ENCODE measurements around the gene BMP8A. TPM values are rescaled to one million over a fixed set of nuclear protein-coding genes. Genes with fewer than 3 reads are reported as not detected.

BMP8A gene
- total RNA-seq, 1 experiment from 2014 or later: 0.11 TPM

DNA sequence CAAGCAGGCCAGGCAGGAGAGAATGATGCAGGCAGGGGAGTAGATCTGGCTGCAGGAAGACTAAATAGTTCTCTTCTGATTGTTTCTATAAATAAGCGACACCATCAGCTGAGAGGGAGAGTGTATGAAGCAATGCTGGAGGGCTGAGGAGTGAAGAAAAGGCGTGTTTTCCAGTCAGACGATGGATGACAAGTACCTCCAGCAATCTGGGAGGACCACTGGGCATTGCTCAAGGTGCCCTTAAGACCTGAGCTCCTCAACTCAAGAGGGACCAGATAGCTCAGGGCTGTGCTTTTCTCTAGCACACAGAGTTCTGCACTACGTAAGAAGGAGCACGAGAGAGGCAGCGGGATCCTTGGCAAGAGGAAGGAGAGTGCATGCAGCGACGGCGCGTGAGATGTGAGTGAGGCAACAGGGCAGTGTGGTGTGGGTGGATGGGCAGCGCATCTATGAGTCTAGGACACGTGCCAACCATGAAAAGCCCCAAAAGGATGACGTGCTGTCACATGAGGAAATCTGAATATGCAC, 49.1 kb downstream of the BMP8A start:
- Histone ChIP-seq H3F3A (ENCODE audit: low read length, unreplicated experiment) (no peaks in the 10 kb centered on the region), H3K9me3 (ENCODE audit: low read length) (no peaks in the 10 kb centered on the region), H2AFZ (ENCODE audit: low read length) (no peak overlapping the region), H3K79me2 (ENCODE audit: low read length) (no peaks in the 10 kb centered on the region), H3K27ac (ENCODE audit: low read length) (no peak overlapping the region), H3K4me1 (ENCODE audit: insufficient read depth, low read length) (no peaks in the 10 kb centered on the region), H3K4me3 (ENCODE audit: low read length) (no peak overlapping the region), H3K36me3 (ENCODE audit: low read depth, low read length) (no peaks in the 10 kb centered on the region; the same call in 1 of the 2 replicates), H4K20me1 (ENCODE audit: low read length) (no peaks in the 10 kb centered on the region), H3K9ac (ENCODE audit: low read length) (no peak overlapping the region), H3K9me2 (replicated peaks; ENCODE audit: low read length) (no peaks in the 10 kb centered on the region), H3K27me3 (ENCODE audit: low read length) (no peaks in the 10 kb centered on the region), H3K4me2 (ENCODE audit: low read length) (no peak overlapping the region)
- no peak for ATAC-seq
- TF ChIP-seq EZH2phosphoT487 (IDR thresholded peaks at IDR 0.05; ENCODE audit: borderline replicate concordance, low read length) (no peak), CTCF (conservative IDR thresholded peaks at IDR 0.05; ENCODE audit: low read depth, low read length) (no peak), EZH2 (IDR thresholded peaks at IDR 0.05; ENCODE audit: low read length, unreplicated experiment) (no peak)
- intact Hi-C loops (cut with micrococcal nuclease): no loop called here
- ChIA-PET CTCF (no interaction called here), POLR2A (ENCODE audit: unreplicated experiment) (no interaction called here)
- BruUV-seq (replicated peaks): no TSS peak
- DNase-seq: no peak

DNA sequence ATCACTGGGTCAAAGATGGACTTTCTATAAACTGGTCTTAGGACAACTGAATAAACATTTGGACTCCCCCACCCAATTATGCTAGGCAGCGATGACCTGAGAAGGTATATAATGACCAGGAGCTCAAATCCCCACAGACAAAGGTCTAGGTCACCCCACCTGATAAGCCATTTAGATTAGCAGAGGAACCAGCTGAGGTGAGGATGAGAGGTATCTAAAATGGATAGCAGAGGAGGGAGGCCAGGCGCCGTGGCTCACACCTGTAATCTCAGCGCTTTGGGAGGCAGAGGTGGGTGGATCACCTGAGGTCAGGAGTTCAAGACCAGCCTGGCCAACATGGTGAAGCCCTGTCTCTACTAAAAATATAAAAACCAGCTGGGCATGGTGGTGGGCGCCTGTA, 51.5 kb downstream of the BMP8A start:
- no peak overlapping the region for H3K4me2 ChIP-seq (ENCODE audit: low read length)
- H3K9me2 ChIP-seq (replicated peaks; ENCODE audit: low read length): no peaks in the 10 kb centered on the region
- DNase-seq (no peak), ATAC-seq (no peak)
- H3K79me2 ChIP-seq (ENCODE audit: low read length): no peaks in the 10 kb centered on the region
- H4K20me1 ChIP-seq (ENCODE audit: low read length): no peaks in the 10 kb centered on the region
- no peaks in the 10 kb centered on the region for H3F3A ChIP-seq (ENCODE audit: low read length, unreplicated experiment)
- no peaks in the 10 kb centered on the region for H3K27me3 ChIP-seq (ENCODE audit: low read length)
- no peaks in the 10 kb centered on the region for H3K4me1 ChIP-seq (ENCODE audit: insufficient read depth, low read length)
- BruUV-seq (replicated peaks): no TSS peak
- intact Hi-C loops (cut with micrococcal nuclease): no loop called here
- H3K9ac ChIP-seq (ENCODE audit: low read length): no peak overlapping the region
- no peaks in the 10 kb centered on the region for H3K9me3 ChIP-seq (ENCODE audit: low read length)
- POLR2A ChIA-PET (ENCODE audit: unreplicated experiment): no interaction called here
- TF ChIP-seq EZH2 (IDR thresholded peaks at IDR 0.05; ENCODE audit: low read length, unreplicated experiment): no peak
- no peak for TF ChIP-seq CTCF (conservative IDR thresholded peaks at IDR 0.05; ENCODE audit: low read depth, low read length)
- no peak for TF ChIP-seq EZH2phosphoT487 (IDR thresholded peaks at IDR 0.05; ENCODE audit: borderline replicate concordance, low read length)
- no peak overlapping the region for H3K4me3 ChIP-seq (ENCODE audit: low read length)
- H3K27ac ChIP-seq (ENCODE audit: low read length): no peak overlapping the region
- no peaks in the 10 kb centered on the region; the same call in 1 of the 2 replicates for H3K36me3 ChIP-seq (ENCODE audit: low read depth, low read length)
- CTCF ChIA-PET: no interaction called here
- H2AFZ ChIP-seq (ENCODE audit: low read length): no peak overlapping the region

- H3K4me1 ChIP-seq (ENCODE audit: insufficient read depth, low read length): no peaks in the 10 kb centered on the region
- TF ChIP-seq EZH2 (IDR thresholded peaks at IDR 0.05; ENCODE audit: low read length, unreplicated experiment): no peak
- TF ChIP-seq EZH2phosphoT487 (IDR thresholded peaks at IDR 0.05; ENCODE audit: borderline replicate concordance, low read length): no peak
- H4K20me1 ChIP-seq (ENCODE audit: low read length): no peaks in the 10 kb centered on the region
- intact Hi-C loops (cut with micrococcal nuclease): no loop called here
- H3K27me3 ChIP-seq (ENCODE audit: low read length): no peaks in the 10 kb centered on the region
- H2AFZ ChIP-seq (ENCODE audit: low read length): no peak overlapping the region
- no peaks in the 10 kb centered on the region; the same call in 1 of the 2 replicates for H3K36me3 ChIP-seq (ENCODE audit: low read depth, low read length)
- H3K4me3 ChIP-seq (ENCODE audit: low read length): no peak overlapping the region
- no TSS peak for BruUV-seq (replicated peaks)
- no peaks in the 10 kb centered on the region for H3K9me3 ChIP-seq (ENCODE audit: low read length)
- ChIA-PET CTCF (no interaction called here), POLR2A (ENCODE audit: unreplicated experiment) (no interaction called here)
- H3K9me2 ChIP-seq (replicated peaks; ENCODE audit: low read length): no peaks in the 10 kb centered on the region
- no peaks in the 10 kb centered on the region for H3K79me2 ChIP-seq (ENCODE audit: low read length)
- no peak for DNase-seq
- no peaks in the 10 kb centered on the region for H3F3A ChIP-seq (ENCODE audit: low read length, unreplicated experiment)
- no peak overlapping the region for H3K4me2 ChIP-seq (ENCODE audit: low read length)
- no peak overlapping the region for H3K9ac ChIP-seq (ENCODE audit: low read length)
- H3K27ac ChIP-seq (ENCODE audit: low read length): no peak overlapping the region
- ATAC-seq: no peak
Observed at GRCh38 chr1:39544327-39544726, 52.9 kb downstream of the BMP8A start.

Measured in PC-3 (cell line).